IPS DF 19.7 (cell line): ENCODE data around the gene NCKAP5.

ENCODE experiments used
- DNase-seq: peaks from one replicate; pipeline ENCODE4 v3.0.0-alpha.2; 2013; ENCODE audit warnings: low read depth, low spot score

Gene NCKAP5

GRCh38 chr2:133086176-133086575 lies 482.1 kb downstream of the NCKAP5 start:
- no peak for DNase-seq

GRCh38 chr2:133085646-133086045 lies 482.6 kb downstream of the NCKAP5 start:
- no peak for DNase-seq

DNA sequence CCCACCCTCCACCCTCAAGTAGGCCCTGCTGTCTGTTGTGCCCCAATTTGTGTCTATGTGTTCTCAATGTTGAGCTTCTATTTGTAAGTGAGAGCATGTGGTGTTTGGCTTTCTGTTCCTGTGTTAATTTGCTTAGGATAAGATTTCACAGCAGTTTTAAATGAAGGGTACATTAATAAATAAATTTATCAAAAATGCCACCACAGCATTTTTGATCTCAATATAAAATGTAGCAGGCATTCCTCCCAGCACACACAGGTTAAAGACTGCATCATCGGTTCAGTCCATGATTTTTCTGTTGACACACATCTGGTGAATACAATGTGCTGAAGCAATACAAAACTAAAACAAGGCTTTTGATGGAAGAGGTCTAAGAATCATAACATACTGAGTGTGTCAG lies 486.2 kb downstream of the NCKAP5 start:
- no peak for DNase-seq

DNA sequence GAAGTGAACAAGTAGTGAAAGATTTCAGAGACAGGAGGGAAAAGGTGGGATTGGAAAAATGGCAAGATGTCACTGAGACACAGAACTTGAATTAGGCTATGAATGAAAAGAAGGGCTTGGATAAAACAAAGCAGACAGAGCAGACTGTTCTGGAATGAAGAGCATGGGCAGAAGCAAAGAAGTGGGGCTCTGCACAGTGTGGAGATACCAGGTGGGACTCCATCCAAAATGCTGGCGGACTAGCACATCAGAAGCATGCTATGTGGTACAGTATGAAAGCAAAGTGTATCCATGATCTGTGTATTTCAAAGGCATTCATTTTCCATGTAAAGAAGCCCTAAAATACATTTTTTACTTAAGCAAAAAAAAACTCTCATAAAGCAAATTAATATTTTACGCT lies 487.4 kb downstream of the NCKAP5 start:
- DNase-seq, result no peak

- no peak for DNase-seq
These were observed 489.4 kb downstream of the NCKAP5 start for GRCh38 chr2:133078667-133079411.

DNA sequence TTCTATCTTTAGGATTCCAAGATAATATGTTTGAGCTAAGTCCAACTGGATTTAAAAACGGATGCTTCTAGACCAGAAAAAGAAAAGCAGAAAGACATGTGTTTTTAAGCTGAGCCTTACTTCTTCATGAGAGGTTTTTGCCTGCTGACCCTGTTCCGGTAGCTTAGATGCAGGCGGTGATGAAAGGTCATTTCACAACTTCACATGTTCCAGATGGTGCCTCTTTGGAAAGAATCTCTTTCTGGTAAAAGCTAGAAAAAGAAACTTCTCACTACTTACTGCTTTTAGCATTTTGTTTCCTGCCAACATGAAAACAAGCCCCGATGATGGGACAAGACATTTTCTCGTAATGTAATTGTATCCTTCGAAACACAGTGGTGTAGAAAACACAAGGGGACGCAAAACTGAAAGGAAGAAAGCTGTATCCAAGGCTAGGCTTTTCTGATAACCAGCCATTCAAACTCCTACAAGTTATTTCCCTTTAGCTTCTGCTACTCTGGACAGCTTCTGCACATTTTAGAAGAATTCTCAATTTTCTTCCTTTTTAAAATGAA lies 490.9 kb downstream of the NCKAP5 start:
- DNase-seq, result no peak

DNA sequence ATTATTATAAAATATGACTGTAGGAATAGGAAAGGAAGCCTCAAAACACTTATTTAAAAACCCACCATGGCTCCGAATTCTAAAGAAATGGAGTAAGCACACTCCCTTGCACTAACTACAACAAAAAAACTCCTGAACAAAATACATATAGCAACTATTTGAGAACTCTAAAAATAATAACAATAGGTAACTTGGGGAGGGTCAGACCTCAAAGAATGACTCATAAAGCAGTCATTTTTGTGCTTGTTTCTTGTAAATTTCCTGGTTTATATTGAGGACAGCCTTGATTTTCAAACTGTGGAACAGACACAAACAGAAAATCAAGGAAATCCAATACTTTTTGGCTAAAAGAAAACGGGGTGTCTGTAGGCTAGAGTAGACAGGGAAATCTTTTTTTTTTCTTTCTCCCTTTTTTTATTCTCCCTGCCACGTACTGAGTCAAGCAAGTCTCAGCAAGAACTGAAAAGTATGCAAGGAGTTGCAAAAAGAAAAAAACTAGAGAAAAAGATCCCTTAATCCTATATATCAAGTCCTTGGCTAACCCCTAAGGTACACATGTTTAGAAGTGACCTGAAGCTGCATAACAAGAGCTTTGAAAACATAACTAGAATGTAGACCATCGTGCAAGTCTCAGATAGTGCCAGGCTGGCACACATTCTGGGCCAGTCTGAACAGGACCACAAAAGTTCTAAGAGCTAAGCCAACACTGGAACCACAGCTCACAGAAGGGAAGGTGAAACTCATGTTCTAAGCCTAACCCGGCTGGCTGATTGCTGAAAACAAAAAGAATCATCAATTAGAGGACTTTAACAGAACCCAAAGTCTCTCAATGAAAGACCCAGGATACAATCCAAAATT lies 495.2 kb downstream of the NCKAP5 start:
- DNase-seq, result no peak

- peak; percentile 48 for DNase-seq
These were observed 504.5 kb downstream of the NCKAP5 start for GRCh38 chr2:133063775-133064174.

DNA sequence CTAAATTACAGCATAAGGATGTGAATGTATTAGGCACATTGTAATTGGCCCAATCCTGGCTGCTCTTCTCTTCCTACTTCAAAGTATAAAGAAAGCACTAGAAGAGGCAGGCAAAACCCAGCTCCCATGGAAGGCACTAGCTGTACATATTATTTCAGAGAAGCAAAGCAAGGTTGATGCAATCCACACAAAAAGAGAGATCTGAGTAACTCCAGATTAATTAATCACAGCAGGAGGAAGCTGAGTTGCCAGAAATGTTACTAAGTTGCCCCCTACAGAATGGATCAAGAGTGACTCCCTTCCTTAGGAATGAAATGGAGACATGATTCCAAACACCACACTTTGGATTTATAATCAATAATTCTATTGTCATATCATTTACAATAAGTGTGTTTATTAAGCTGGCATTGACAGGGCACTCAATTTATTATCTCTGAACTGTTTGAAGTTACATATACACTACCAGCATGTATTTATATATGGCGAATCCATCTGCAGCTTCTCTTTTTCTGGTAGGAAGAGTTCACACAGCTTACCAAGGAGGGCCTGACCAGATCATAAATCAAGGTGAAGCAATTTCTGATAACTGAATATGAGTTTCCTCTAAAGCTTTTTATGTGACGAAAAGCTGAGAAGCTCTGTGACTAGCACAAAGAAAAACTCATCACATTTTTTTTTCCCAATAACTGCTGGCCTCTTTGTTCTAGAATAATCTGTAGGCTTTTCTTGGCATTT lies 505.2 kb downstream of the NCKAP5 start:
- no peak for DNase-seq

GRCh38 chr2:133061874-133062593 lies 506.2 kb downstream of the NCKAP5 start:
- no peak for DNase-seq

DNA sequence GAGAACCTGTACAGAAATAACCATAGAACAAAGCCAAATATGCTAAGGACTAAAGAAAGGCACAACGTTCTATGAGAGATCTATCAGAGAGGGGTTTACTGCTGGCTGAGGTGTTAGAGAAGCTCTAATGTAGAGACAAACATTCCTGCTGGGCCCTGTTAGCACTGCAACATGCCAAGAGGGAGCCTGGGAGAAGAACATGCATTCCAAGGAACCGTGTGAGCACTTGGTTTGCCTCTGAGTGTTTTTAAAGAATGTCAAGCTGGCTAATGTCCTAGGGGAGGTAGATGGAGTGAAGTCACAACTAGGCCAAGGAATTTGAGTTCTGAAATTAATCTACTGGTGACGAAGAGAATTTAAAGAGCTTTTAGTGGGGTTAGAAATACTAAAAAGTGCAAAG lies 514.0 kb downstream of the NCKAP5 start:
- DNase-seq, result no peak

- DNase-seq, result no peak
These were observed 514.7 kb downstream of the NCKAP5 start for GRCh38 chr2:133053541-133053940.

- no peak for DNase-seq
These were observed 522.5 kb downstream of the NCKAP5 start for GRCh38 chr2:133045787-133046186.

- no peak for DNase-seq
These were observed 523.7 kb downstream of the NCKAP5 start for GRCh38 chr2:133044556-133044955.

GRCh38 chr2:133040170-133040569 lies 528.1 kb downstream of the NCKAP5 start:
- no peak for DNase-seq

DNA sequence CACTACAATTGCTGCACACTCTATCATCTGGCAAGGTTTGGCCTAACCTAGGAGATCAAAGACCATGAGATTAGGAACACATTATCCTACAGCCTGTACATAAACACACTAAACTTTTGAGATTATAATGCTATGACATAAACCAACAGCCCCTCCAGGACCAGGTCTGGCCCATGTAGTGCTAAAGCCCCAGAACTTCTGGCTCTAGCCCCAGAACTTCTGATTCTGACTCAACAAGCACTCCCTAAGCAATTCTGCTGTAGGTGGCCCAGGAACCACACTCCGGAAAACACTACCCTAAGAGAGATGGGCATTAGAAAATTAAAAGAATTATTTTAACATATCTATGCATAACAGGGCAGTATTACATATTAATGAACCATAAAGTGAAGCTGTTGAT lies 528.7 kb downstream of the NCKAP5 start:
- DNase-seq, result no peak

GRCh38 chr2:133026536-133027177 lies 541.6 kb downstream of the NCKAP5 start:
- no peak for DNase-seq

GRCh38 chr2:133025004-133025403 lies 543.3 kb downstream of the NCKAP5 start:
- DNase-seq, result no peak

GRCh38 chr2:133012847-133013734 lies 555.2 kb downstream of the NCKAP5 start:
- no peak for DNase-seq

- peak; percentile 2 for DNase-seq
These were observed 563.6 kb downstream of the NCKAP5 start for GRCh38 chr2:133004623-133005022.
